ENCODE results near the gene SMIM15. TPM values are rescaled to one million over a fixed set of nuclear protein-coding genes. Genes with fewer than 3 reads are reported as not detected.

Gene SMIM15
- total and polyA plus RNA-seq, 2 donors (not counting 1 experiment from before 2014, with no cell fraction given): 5.7 to 29.8 TPM

GRCh38 chr5:61178702-61179101, 16.4 kb upstream of the SMIM15 start:
- H3K27ac ChIP-seq (ENCODE audit: low read length in 2 of 2): no peak overlapping the region
- no peak overlapping the region for H3K4me2 ChIP-seq (replicated peaks; ENCODE audit: low read depth, low read length, poor library complexity, severe bottlenecking)
- ATAC-seq (ENCODE audit: low read depth) (no peak), DNase-seq (no peak)
- H3K4me3 Mint-ChIP-seq: no peak overlapping the region
- no peaks in the 10 kb centered on the region for H3K9me3 Mint-ChIP-seq (ENCODE audit: insufficient read depth)
- H3K4me3 ChIP-seq (ENCODE audit: control extremely low read depth in 1 of 5, extremely low read depth in 1 of 5, insufficient read depth in 1 of 5, low read depth in 2 of 5, low read length in 4 of 5): no peak overlapping the region
- no peaks in the 10 kb centered on the region for H3K27me3 ChIP-seq (replicated peaks in 1 of 4; ENCODE audit: control extremely low read depth in 1 of 4, control insufficient read depth in 3 of 4, insufficient read depth in 4 of 4, low read length in 3 of 4)
- no peak overlapping the region for H3K27ac Mint-ChIP-seq
- no peaks in the 10 kb centered on the region for H3K79me2 ChIP-seq (ENCODE audit: control insufficient read depth, insufficient read depth, low read length)
- H3K9me3 ChIP-seq (ENCODE audit: control extremely low read depth in 1 of 3, control insufficient read depth in 2 of 3, insufficient read depth in 1 of 3, low read length in 2 of 3): no peaks in the 10 kb centered on the region
- TF ChIP-seq EZH2 (IDR thresholded peaks at IDR 0.05; ENCODE audit: borderline replicate concordance, insufficient read depth, low read depth, low read length, poor library complexity, severe bottlenecking): no peak
- TF ChIP-seq, protein P1, sequence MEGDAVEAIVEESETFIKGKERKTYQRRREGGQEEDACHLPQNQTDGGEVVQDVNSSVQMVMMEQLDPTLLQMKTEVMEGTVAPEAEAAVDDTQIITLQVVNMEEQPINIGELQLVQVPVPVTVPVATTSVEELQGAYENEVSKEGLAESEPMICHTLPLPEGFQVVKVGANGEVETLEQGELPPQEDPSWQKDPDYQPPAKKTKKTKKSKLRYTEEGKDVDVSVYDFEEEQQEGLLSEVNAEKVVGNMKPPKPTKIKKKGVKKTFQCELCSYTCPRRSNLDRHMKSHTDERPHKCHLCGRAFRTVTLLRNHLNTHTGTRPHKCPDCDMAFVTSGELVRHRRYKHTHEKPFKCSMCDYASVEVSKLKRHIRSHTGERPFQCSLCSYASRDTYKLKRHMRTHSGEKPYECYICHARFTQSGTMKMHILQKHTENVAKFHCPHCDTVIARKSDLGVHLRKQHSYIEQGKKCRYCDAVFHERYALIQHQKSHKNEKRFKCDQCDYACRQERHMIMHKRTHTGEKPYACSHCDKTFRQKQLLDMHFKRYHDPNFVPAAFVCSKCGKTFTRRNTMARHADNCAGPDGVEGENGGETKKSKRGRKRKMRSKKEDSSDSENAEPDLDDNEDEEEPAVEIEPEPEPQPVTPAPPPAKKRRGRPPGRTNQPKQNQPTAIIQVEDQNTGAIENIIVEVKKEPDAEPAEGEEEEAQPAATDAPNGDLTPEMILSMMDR (IDR thresholded peaks at IDR 0.05): no peak
- peaks cover 10 to 19% of the 10 kb centered on the region in 2 donors for H3K4me1 ChIP-seq (ENCODE audit: control insufficient read depth in 2 of 2, insufficient read depth in 2 of 2, low read length in 2 of 2)
- WGBS (ENCODE audit: insufficient coverage): no CpG with 5 or more reads among the region's 4 CpGs
- no peaks in the 10 kb centered on the region for H4K20me1 ChIP-seq (ENCODE audit: control insufficient read depth, insufficient read depth, low read length, poor library complexity, severe bottlenecking)
- no peak overlapping the region for H2AFZ ChIP-seq (ENCODE audit: insufficient read depth, low read depth, low read length, poor library complexity, severe bottlenecking)
- H3K36me3 ChIP-seq (replicated peaks in 1 of 2; ENCODE audit: control extremely low read depth in 1 of 2, control insufficient read depth in 1 of 2, extremely low read depth in 1 of 2, insufficient read depth in 2 of 2, low read length in 1 of 2): no peaks in the 10 kb centered on the region
- ChIA-PET POLR2A (no interaction called here), CTCF (interaction anchor here (0.5 to 1.5 kb wide), 3 partner anchors 11 to 480 kb away, joined by 3 read pairs; no protein-coding TSS in a partner anchor)
- H3K4me1 Mint-ChIP-seq: peaks cover 18% of the 10 kb centered on the region
- no peaks in the 10 kb centered on the region for H3K27me3 Mint-ChIP-seq
- intact Hi-C loops (cut with micrococcal nuclease): no loop called here
- H3K9ac ChIP-seq (ENCODE audit: low read length): no peak overlapping the region

- peak overlapping the region; percentile 22 for H3K4me2 ChIP-seq (replicated peaks; ENCODE audit: low read depth, low read length, poor library complexity, severe bottlenecking)
- Mint-ChIP-seq H3K9me3 (ENCODE audit: insufficient read depth) (no peaks in the 10 kb centered on the region), H3K27me3 (no peaks in the 10 kb centered on the region), H3K4me1 (peaks cover 18% of the 10 kb centered on the region), H3K4me3 (peak overlapping the region; percentile 15), H3K27ac (no peak overlapping the region)
- H3K9me3 ChIP-seq (ENCODE audit: control extremely low read depth in 1 of 3, control insufficient read depth in 2 of 3, insufficient read depth in 1 of 3, low read length in 2 of 3): no peaks in the 10 kb centered on the region
- intact Hi-C loops (cut with micrococcal nuclease): no loop called here
- no peaks in the 10 kb centered on the region for H4K20me1 ChIP-seq (ENCODE audit: control insufficient read depth, insufficient read depth, low read length, poor library complexity, severe bottlenecking)
- H3K4me1 ChIP-seq (ENCODE audit: control insufficient read depth in 2 of 2, insufficient read depth in 2 of 2, low read length in 2 of 2): peaks cover 10 to 19% of the 10 kb centered on the region in 2 donors
- ChIA-PET POLR2A (no interaction called here), CTCF (interaction anchor here (0.8 to 1.5 kb wide), 3 partner anchors 21 to 483 kb away, joined by 3 to 4 read pairs (median 3); no protein-coding TSS in a partner anchor)
- no peak overlapping the region for H3K4me3 ChIP-seq (ENCODE audit: control extremely low read depth in 1 of 5, extremely low read depth in 1 of 5, insufficient read depth in 1 of 5, low read depth in 2 of 5, low read length in 4 of 5)
- ATAC-seq (ENCODE audit: low read depth): peak; percentile 41
- no peak overlapping the region for H3K27ac ChIP-seq (ENCODE audit: low read length in 2 of 2)
- no peak for TF ChIP-seq EZH2 (IDR thresholded peaks at IDR 0.05; ENCODE audit: borderline replicate concordance, insufficient read depth, low read depth, low read length, poor library complexity, severe bottlenecking)
- TF ChIP-seq, protein P1 (IDR thresholded peaks at IDR 0.05): no peak
- 50% methylated on average over 5 of the region's 7 CpGs for WGBS (ENCODE audit: insufficient coverage)
- no peaks in the 10 kb centered on the region for H3K79me2 ChIP-seq (ENCODE audit: control insufficient read depth, insufficient read depth, low read length)
- DNase-seq: peak; percentile 23
- no peaks in the 10 kb centered on the region for H3K36me3 ChIP-seq (replicated peaks in 1 of 2; ENCODE audit: control extremely low read depth in 1 of 2, control insufficient read depth in 1 of 2, extremely low read depth in 1 of 2, insufficient read depth in 2 of 2, low read length in 1 of 2)
- H3K27me3 ChIP-seq (replicated peaks in 1 of 4; ENCODE audit: control extremely low read depth in 1 of 4, control insufficient read depth in 3 of 4, insufficient read depth in 4 of 4, low read length in 3 of 4): no peaks in the 10 kb centered on the region
- H3K9ac ChIP-seq (ENCODE audit: low read length): no peak overlapping the region
- H2AFZ ChIP-seq (ENCODE audit: insufficient read depth, low read depth, low read length, poor library complexity, severe bottlenecking): peak overlapping the region; percentile 41
Measured at GRCh38 chr5:61177716-61178115, 15.4 kb upstream of the SMIM15 start.

Data from B cell (primary cell).